Measurements from ENCODE around the gene ARHGAP15. TPM values are rescaled to one million over a fixed set of nuclear protein-coding genes. Genes with fewer than 3 reads are reported as not detected.

Gene ARHGAP15
- total RNA-seq, 3 donors from 2014 or later (not counting 1 experiment from before 2014, with no cell fraction given), result 148 to 168 (median 165) TPM

- no peak for ATAC-seq
- Mint-ChIP-seq H3K27me3 (ENCODE audit: low read depth in 2 of 2) (no peaks in the 10 kb centered on the region), H3K4me3 (no peak overlapping the region), H3K9me3 (peaks cover 0 to 4% of the 10 kb centered on the region in 2 donors), H3K27ac (no peak overlapping the region), H3K36me3 (peaks cover 52% of the 10 kb centered on the region), H3K4me1 (peaks cover 20 to 21% of the 10 kb centered on the region in 2 donors)
- intact Hi-C loops (cut with micrococcal nuclease), result no loop called here
- TF ChIP-seq, protein P1, sequence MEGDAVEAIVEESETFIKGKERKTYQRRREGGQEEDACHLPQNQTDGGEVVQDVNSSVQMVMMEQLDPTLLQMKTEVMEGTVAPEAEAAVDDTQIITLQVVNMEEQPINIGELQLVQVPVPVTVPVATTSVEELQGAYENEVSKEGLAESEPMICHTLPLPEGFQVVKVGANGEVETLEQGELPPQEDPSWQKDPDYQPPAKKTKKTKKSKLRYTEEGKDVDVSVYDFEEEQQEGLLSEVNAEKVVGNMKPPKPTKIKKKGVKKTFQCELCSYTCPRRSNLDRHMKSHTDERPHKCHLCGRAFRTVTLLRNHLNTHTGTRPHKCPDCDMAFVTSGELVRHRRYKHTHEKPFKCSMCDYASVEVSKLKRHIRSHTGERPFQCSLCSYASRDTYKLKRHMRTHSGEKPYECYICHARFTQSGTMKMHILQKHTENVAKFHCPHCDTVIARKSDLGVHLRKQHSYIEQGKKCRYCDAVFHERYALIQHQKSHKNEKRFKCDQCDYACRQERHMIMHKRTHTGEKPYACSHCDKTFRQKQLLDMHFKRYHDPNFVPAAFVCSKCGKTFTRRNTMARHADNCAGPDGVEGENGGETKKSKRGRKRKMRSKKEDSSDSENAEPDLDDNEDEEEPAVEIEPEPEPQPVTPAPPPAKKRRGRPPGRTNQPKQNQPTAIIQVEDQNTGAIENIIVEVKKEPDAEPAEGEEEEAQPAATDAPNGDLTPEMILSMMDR (IDR thresholded peaks at IDR 0.05), result no peak
- WGBS (ENCODE audit: insufficient coverage), result 89% methylated on average over 3 of the region's 6 CpGs
- Histone ChIP-seq H3K9me3 (ENCODE audit: control insufficient read depth, insufficient read depth, low read length) (peaks cover under 1% of the 10 kb centered on the region), H3K36me3 (ENCODE audit: control insufficient read depth, insufficient read depth, low read length) (peaks cover 52% of the 10 kb centered on the region), H3K27me3 (ENCODE audit: control insufficient read depth, insufficient read depth, low read length) (no peaks in the 10 kb centered on the region), H3K4me1 (ENCODE audit: control insufficient read depth, insufficient read depth, low read length) (no peaks in the 10 kb centered on the region), H3K27ac (ENCODE audit: low read length) (no peak overlapping the region), H3K4me3 (ENCODE audit: low read length) (no peak overlapping the region)
- DNase-seq, result no peak
These were observed 576.0 kb downstream of the ARHGAP15 start for GRCh38 chr2:143705108-143705707.

DNA sequence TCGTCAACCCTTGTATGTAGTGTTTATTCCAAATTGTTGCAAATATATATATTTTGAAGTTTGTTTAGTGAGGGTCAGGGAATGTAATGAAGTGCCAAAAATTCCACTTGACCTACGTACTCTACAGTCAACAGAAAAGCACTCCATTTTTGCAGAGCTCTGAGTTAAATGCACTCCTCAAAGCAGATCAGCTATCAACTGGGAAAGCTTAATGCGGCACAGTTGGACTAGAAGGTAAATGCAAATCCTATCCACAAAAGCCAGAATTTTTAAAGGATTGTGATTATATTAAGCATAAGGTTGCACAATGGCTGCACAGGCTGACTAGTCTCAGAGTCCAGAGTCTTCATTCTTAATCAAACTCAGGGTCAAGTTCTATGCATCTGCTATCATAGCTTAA is 577.1 kb downstream of the ARHGAP15 start:
- H3K4me3 ChIP-seq (ENCODE audit: low read length), result no peak overlapping the region
- WGBS (ENCODE audit: insufficient coverage), result 88% methylated on average over 3 of the region's 3 CpGs
- intact Hi-C loops (cut with micrococcal nuclease), result no loop called here
- DNase-seq (no peak), ATAC-seq (no peak)
- Mint-ChIP-seq H3K36me3 (peaks cover 59% of the 10 kb centered on the region), H3K4me3 (no peak overlapping the region), H3K27ac (no peak overlapping the region), H3K4me1 (peaks cover 17 to 22% of the 10 kb centered on the region in 2 donors), H3K9me3 (peaks cover 2 to 4% of the 10 kb centered on the region in 2 donors), H3K27me3 (ENCODE audit: low read depth in 2 of 2) (no peaks in the 10 kb centered on the region)
- H3K4me1 ChIP-seq (ENCODE audit: control insufficient read depth, insufficient read depth, low read length), result no peaks in the 10 kb centered on the region
- peaks cover 2% of the 10 kb centered on the region for H3K9me3 ChIP-seq (ENCODE audit: control insufficient read depth, insufficient read depth, low read length)
- no peaks in the 10 kb centered on the region for H3K27me3 ChIP-seq (ENCODE audit: control insufficient read depth, insufficient read depth, low read length)
- no peak overlapping the region for H3K27ac ChIP-seq (ENCODE audit: low read length)
- H3K36me3 ChIP-seq (ENCODE audit: control insufficient read depth, insufficient read depth, low read length), result peaks cover 63% of the 10 kb centered on the region
- TF ChIP-seq, protein P1 (IDR thresholded peaks at IDR 0.05), result no peak

GRCh38 chr2:143708682-143709081 is 579.5 kb downstream of the ARHGAP15 start:
- Histone ChIP-seq H3K27me3 (ENCODE audit: control insufficient read depth, insufficient read depth, low read length) (no peaks in the 10 kb centered on the region), H3K4me3 (ENCODE audit: low read length) (no peak overlapping the region), H3K9me3 (ENCODE audit: control insufficient read depth, insufficient read depth, low read length) (peaks cover 2% of the 10 kb centered on the region), H3K36me3 (ENCODE audit: control insufficient read depth, insufficient read depth, low read length) (peaks cover 57% of the 10 kb centered on the region), H3K27ac (ENCODE audit: low read length) (no peak overlapping the region), H3K4me1 (ENCODE audit: control insufficient read depth, insufficient read depth, low read length) (no peaks in the 10 kb centered on the region)
- Mint-ChIP-seq H3K27me3 (ENCODE audit: low read depth in 2 of 2) (no peaks in the 10 kb centered on the region), H3K4me3 (no peak overlapping the region), H3K9me3 (peaks cover 6% of the 10 kb centered on the region in 2 donors), H3K27ac (no peak overlapping the region), H3K4me1 (peaks cover 28 to 31% of the 10 kb centered on the region in 2 donors), H3K36me3 (peaks cover 56% of the 10 kb centered on the region)
- no peak for ATAC-seq
- intact Hi-C loops (cut with micrococcal nuclease), result no loop called here
- TF ChIP-seq, protein P1 (IDR thresholded peaks at IDR 0.05), result no peak
- DNase-seq, result no peak

- H3K27ac Mint-ChIP-seq, result no peak overlapping the region
These were observed 581.0 kb downstream of the ARHGAP15 start for GRCh38 chr2:143710196-143710595.

More at GRCh38 chr2:143710196-143710595, 581.0 kb downstream of the ARHGAP15 start:
- Mint-ChIP-seq H3K4me1 (peaks cover 31 to 38% of the 10 kb centered on the region in 2 donors), H3K4me3 (no peak overlapping the region), H3K9me3 (peaks cover 6% of the 10 kb centered on the region in 2 donors), H3K36me3 (peaks cover 42% of the 10 kb centered on the region), H3K27me3 (ENCODE audit: low read depth in 2 of 2) (no peaks in the 10 kb centered on the region)
- ATAC-seq (no peak), DNase-seq (no peak)
- WGBS (ENCODE audit: insufficient coverage), result 100% methylated on average over 1 of the region's 4 CpGs
- no peak overlapping the region for H3K4me3 ChIP-seq (ENCODE audit: low read length)
- TF ChIP-seq, protein P1 (IDR thresholded peaks at IDR 0.05), result no peak
- no peaks in the 10 kb centered on the region for H3K4me1 ChIP-seq (ENCODE audit: control insufficient read depth, insufficient read depth, low read length)
- H3K36me3 ChIP-seq (ENCODE audit: control insufficient read depth, insufficient read depth, low read length), result peaks cover 42% of the 10 kb centered on the region
- H3K27me3 ChIP-seq (ENCODE audit: control insufficient read depth, insufficient read depth, low read length), result no peaks in the 10 kb centered on the region
- peaks cover 2% of the 10 kb centered on the region for H3K9me3 ChIP-seq (ENCODE audit: control insufficient read depth, insufficient read depth, low read length)
- H3K27ac ChIP-seq (ENCODE audit: low read length), result no peak overlapping the region
- intact Hi-C loops (cut with micrococcal nuclease), result no loop called here

Data from natural killer cell (primary cell).